Glomerular visceral epithelial cell (primary cell): ENCODE data around the gene FGF7.
"Not testable (repeated sequence)": the region's sequence is repeated elsewhere in the genome, so short reads cannot be mapped to it uniquely, and the experiment has no call there.

Experiments used
- DNase-seq: peaks from one replicate; pipeline ENCODE4 v3.0.0-alpha.2; 2016; ENCODE audit errors: extremely low spot score

FGF7 gene

DNA sequence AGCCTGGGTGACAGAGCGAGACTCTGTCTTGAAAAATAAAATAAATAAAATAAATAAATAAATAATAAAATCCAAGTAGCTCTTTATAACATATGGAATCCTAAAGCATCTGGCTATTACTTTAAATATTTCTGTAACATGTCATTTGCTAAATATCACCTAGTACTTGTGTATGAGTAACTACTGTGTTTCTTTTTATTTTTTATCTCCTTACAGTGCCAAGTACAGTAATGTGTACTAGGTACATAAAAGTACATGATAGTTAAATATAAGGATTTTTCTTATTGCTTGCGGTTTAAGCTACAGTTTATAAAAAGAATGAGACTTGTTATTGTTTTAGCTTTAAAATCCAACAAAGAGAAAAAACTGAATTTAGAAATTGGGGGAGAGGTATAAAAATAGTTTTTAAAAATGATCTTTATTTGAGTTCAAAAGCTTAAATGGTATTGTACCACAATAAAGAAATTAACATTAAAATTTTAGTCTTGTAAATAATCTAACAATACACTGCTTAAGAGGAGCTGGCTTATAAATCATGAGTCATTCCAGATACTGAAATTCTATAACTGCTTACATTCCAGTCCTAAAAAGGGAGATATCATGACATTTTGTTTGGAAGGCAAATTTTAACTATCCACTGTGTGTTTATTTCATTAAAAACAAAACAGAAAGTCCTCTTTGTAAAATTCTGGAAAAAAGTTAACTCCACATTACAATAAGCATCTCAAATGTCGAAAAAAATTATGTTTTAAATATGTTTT, 73.1 kb downstream of the FGF7 start:
- DNase-seq = no peak

- DNase-seq = no peak
Measured at GRCh38 chr15:49501586-49501985, 78.5 kb downstream of the FGF7 start.

DNA sequence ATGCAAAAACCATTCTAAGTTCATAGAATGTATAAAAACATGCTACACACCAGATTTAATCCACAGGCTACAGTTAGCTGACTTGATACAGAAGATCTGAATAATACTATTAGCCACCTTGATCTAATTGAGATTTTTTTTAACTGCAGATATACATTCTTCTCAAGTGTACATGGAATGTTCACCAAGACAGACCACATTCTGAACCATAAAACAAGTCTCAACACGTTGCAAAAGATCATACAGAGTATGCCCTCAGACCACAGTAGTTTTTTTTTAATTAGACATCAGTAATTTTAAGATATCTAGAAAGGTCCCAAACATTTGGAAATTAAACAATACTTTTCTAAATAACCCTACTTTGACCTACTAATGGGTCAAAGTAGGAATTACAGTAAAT, 83.3 kb downstream of the FGF7 start:
- DNase-seq = peak; percentile 11

DNA sequence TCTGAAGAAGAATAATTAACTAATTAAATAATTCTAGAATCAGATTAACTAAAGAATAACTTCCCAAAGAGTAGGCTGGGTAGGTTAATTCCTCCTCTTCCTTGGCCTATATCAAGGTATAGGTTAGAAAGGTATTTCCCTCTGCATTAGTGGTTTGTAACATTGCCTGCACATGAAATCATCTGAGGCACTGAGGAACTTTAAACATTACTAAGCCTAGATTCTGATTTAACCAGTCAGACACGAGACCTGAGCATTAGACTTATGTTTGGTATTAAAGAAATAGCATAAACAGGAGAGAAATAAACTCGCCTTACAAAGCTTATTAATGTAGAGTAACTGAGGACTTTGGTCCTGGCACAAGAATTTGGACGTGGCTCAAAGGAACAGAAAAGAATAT, 84.2 kb downstream of the FGF7 start:
- DNase-seq = no peak

DNA sequence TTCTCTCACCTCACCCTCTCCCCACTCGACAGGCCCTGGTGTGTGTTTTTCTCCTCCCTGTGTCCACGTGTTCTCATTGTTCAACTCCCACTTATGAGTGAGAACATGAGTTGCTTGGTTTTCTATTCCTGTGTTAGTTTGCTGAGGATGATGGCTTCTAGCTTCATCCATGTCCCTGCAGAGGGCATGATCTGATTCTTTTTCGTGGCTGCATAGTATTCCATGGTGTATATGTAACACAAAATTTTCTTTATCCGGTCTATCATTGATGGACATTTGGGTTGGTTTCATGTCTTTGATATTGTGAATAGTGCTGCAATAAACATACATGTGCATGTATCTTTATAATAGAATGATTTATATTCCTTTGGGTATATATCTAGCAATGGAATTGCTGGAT, 89.7 kb downstream of the FGF7 start:
- DNase-seq = not testable (repeated sequence)

DNA sequence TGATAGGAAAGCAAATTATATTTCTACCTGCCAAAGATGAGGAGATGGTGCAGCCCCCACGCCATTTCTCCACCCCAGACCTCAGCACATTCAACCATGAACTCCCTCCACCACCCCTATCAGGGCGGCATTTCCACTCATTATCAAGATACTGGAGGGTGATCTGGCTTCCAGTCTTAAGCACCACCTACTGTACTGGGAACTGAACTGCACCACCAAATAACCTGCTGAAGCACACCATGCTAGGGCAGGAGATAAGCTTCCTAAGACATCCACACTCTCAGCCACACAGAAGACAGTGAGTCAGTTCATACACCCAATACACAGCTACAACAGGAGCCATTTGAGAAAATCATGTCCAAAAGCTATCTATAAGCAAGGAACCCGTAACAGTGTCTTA, 98.8 kb downstream of the FGF7 start:
- DNase-seq = no peak

GRCh38 chr15:49528289-49528688, 105.2 kb downstream of the FGF7 start:
- DNase-seq = no peak

DNA sequence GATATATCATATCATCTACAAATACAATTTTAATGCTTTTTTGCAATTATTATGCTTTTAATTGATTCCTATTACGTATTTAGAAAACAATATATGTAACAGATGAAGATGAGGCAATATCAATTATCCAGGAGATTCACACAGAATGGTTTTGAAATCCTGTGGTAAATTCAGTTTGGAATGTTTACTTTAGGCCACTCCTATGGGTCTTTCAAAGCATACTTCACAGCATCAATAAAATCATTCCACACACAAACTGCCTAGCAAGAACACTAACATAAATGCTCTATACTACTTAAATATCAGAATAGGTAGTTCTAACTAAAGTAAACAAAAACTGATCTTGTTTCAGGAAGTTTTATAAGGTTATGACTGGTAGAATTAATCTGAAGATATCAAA, 107.0 kb downstream of the FGF7 start:
- no peak for DNase-seq
